ENCODE data around the gene DYNLT2. TPM values are rescaled to one million over a fixed set of nuclear protein-coding genes. Genes with fewer than 3 reads are reported as not detected.

The DYNLT2 gene
- total and polyA plus RNA-seq, 2 of the 13 experiments (the other 11 are each of a cell fraction or from before 2014, with no cell fraction given): 2.1 to 4.3 TPM

DNA sequence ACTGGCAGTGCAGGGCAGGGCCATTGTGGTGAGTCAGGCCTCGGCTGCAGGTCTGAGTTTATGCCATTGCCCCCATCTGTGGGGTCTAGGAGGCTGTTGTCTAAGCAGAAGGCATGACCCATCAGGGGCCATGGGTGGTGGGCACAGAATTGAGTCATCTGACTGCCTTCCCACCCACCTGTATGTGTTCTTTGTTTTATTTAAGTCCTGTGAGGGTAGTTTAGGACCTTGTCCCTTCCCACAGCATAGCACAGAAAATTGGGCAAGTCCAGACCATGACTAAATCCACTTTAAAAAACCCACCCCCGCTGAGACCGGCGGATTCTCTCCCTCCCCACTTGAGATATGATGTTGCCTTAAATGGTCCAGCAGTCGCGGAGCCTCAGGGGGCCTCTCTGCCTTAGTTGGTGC, 40.4 kb upstream of the DYNLT2 start (continued):
- TF ChIP-seq, protein P1, sequence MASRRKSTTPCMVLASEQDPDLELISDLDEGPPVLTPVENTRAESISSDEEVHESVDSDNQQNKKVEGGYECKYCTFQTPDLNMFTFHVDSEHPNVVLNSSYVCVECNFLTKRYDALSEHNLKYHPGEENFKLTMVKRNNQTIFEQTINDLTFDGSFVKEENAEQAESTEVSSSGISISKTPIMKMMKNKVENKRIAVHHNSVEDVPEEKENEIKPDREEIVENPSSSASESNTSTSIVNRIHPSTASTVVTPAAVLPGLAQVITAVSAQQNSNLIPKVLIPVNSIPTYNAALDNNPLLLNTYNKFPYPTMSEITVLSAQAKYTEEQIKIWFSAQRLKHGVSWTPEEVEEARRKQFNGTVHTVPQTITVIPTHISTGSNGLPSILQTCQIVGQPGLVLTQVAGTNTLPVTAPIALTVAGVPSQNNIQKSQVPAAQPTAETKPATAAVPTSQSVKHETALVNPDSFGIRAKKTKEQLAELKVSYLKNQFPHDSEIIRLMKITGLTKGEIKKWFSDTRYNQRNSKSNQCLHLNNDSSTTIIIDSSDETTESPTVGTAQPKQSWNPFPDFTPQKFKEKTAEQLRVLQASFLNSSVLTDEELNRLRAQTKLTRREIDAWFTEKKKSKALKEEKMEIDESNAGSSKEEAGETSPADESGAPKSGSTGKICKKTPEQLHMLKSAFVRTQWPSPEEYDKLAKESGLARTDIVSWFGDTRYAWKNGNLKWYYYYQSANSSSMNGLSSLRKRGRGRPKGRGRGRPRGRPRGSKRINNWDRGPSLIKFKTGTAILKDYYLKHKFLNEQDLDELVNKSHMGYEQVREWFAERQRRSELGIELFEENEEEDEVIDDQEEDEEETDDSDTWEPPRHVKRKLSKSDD (CRISPR knock-in tag; IDR thresholded peaks at IDR 0.05; ENCODE audit: low read depth): no peak
- no peak for TF ChIP-seq ZNF121 (CRISPR knock-in tag; IDR thresholded peaks at IDR 0.05)
- TF ChIP-seq ZNF644 (CRISPR knock-in tag; IDR thresholded peaks at IDR 0.05; ENCODE audit: low read depth): no peak
- no peak for TF ChIP-seq HMG20B (CRISPR knock-in tag; conservative IDR thresholded peaks at IDR 0.05)
- TF ChIP-seq MEIS2 (CRISPR knock-in tag; IDR thresholded peaks at IDR 0.05): no peak
- no peak for TF ChIP-seq RXRB (CRISPR knock-in tag; IDR thresholded peaks at IDR 0.05; ENCODE audit: borderline replicate concordance)
- TF ChIP-seq ZNF468 (CRISPR knock-in tag; IDR thresholded peaks at IDR 0.05): no peak
- TF ChIP-seq NFYC (CRISPR knock-in tag; IDR thresholded peaks at IDR 0.05): no peak
- no peak for TF ChIP-seq GFI1 (CRISPR knock-in tag; IDR thresholded peaks at IDR 0.05; ENCODE audit: borderline replicate concordance)
- TF ChIP-seq, protein P2, sequence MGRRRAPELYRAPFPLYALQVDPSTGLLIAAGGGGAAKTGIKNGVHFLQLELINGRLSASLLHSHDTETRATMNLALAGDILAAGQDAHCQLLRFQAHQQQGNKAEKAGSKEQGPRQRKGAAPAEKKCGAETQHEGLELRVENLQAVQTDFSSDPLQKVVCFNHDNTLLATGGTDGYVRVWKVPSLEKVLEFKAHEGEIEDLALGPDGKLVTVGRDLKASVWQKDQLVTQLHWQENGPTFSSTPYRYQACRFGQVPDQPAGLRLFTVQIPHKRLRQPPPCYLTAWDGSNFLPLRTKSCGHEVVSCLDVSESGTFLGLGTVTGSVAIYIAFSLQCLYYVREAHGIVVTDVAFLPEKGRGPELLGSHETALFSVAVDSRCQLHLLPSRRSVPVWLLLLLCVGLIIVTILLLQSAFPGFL (CRISPR knock-in tag; IDR thresholded peaks at IDR 0.05): no peak
- TF ChIP-seq HOXA3 (CRISPR knock-in tag; IDR thresholded peaks at IDR 0.05): 0 out of 2 replicates have a peak, but pooled peaks have one; percentile 3
- TF ChIP-seq RBFOX2 (IDR thresholded peaks at IDR 0.05; ENCODE audit: low read depth, low read length): 0 out of 2 replicates have a peak, but pooled peaks have one; percentile 8
- TF ChIP-seq CBX5 (CRISPR knock-in tag; IDR thresholded peaks at IDR 0.05; ENCODE audit: borderline replicate concordance): no peak
- no peak for TF ChIP-seq TCF12 (IDR thresholded peaks at IDR 0.05)
- no peak; the same call in 1 of the 2 replicates for TF ChIP-seq TCF12 (CRISPR knock-in tag; IDR thresholded peaks at IDR 0.05)
- no peak for TF ChIP-seq SRSF1 (optimal IDR thresholded peaks at IDR 0.05; ENCODE audit: low read depth, low read length)
- TF ChIP-seq, protein P3, sequence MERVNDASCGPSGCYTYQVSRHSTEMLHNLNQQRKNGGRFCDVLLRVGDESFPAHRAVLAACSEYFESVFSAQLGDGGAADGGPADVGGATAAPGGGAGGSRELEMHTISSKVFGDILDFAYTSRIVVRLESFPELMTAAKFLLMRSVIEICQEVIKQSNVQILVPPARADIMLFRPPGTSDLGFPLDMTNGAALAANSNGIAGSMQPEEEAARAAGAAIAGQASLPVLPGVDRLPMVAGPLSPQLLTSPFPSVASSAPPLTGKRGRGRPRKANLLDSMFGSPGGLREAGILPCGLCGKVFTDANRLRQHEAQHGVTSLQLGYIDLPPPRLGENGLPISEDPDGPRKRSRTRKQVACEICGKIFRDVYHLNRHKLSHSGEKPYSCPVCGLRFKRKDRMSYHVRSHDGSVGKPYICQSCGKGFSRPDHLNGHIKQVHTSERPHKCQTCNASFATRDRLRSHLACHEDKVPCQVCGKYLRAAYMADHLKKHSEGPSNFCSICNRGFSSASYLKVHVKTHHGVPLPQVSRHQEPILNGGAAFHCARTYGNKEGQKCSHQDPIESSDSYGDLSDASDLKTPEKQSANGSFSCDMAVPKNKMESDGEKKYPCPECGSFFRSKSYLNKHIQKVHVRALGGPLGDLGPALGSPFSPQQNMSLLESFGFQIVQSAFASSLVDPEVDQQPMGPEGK (CRISPR knock-in tag; IDR thresholded peaks at IDR 0.05): peak; percentile 39; the same call in 1 of the 2 replicates

All from HepG2 (cell line).